ENCODE results near the gene NADSYN1.
"Not testable (repeated sequence)": the region's sequence is repeated elsewhere in the genome, so short reads cannot be mapped to it uniquely, and the experiment has no call there.

Gene NADSYN1

GRCh38 chr11:71495286-71496230 lies 42.6 kb downstream of the NADSYN1 start:
- FAIRE-seq: no peak

- no peak for FAIRE-seq
Measured at GRCh38 chr11:71496421-71496820, 43.4 kb downstream of the NADSYN1 start.

- FAIRE-seq: no peak
Measured at GRCh38 chr11:71498091-71498490, 45.1 kb downstream of the NADSYN1 start.

- no peak for FAIRE-seq
Measured at GRCh38 chr11:71499125-71499524, 46.1 kb downstream of the NADSYN1 start.

GRCh38 chr11:71499546-71499945 lies 46.5 kb downstream of the NADSYN1 start:
- FAIRE-seq: no peak

- FAIRE-seq: no peak
Measured at GRCh38 chr11:71500601-71501021, 47.6 kb downstream of the NADSYN1 start.

- FAIRE-seq: no peak
Measured at GRCh38 chr11:71501071-71501985, 48.3 kb downstream of the NADSYN1 start.

GRCh38 chr11:71502026-71502425 lies 49.0 kb downstream of the NADSYN1 start:
- no peak for FAIRE-seq

GRCh38 chr11:71502871-71503435 lies 50.0 kb downstream of the NADSYN1 start:
- FAIRE-seq: no peak

GRCh38 chr11:71504531-71504930 lies 51.5 kb downstream of the NADSYN1 start:
- FAIRE-seq: no peak

GRCh38 chr11:71505001-71505400 lies 52.0 kb downstream of the NADSYN1 start:
- FAIRE-seq: no peak

GRCh38 chr11:71505781-71506180 lies 52.8 kb downstream of the NADSYN1 start:
- no peak for FAIRE-seq

GRCh38 chr11:71507102-71507501 lies 54.1 kb downstream of the NADSYN1 start:
- no peak for FAIRE-seq

GRCh38 chr11:71518506-71519471 lies 65.8 kb downstream of the NADSYN1 start:
- FAIRE-seq: no peak

- no peak for FAIRE-seq
Measured at GRCh38 chr11:71519546-71519945, 66.5 kb downstream of the NADSYN1 start.

- FAIRE-seq: no peak
Measured at GRCh38 chr11:71525188-71525937, 72.4 kb downstream of the NADSYN1 start.

- no peak for FAIRE-seq
Measured at GRCh38 chr11:71525938-71526495, 73.0 kb downstream of the NADSYN1 start.

GRCh38 chr11:71526796-71527575 lies 74.0 kb downstream of the NADSYN1 start, which contains the start of gene KRTAP5-7:
TSS of gene KRTAP5-7 (plus strand) at chr11:71527267. CDS start at chr11:71527301, 34 bp downstream.
- not testable (repeated sequence) for FAIRE-seq

- no peak for FAIRE-seq
Measured at GRCh38 chr11:71527576-71528210, 74.7 kb downstream of the NADSYN1 start.

All from A204.1 (cell line).